Measurements from ENCODE around the gene DUSP16. TPM values are rescaled to one million over a fixed set of nuclear protein-coding genes. Genes with fewer than 3 reads are reported as not detected.

DUSP16 gene
- total RNA-seq, 1 experiment from 2014 or later = 51.9 TPM

- Mint-ChIP-seq H3K27ac (no peak overlapping the region), H3K27me3 (ENCODE audit: low read depth) (peaks cover 2% of the 10 kb centered on the region; the same call in 1 of the 2 replicates), H3K36me3 (peaks cover 3% of the 10 kb centered on the region), H3K4me1 (peaks cover 13% of the 10 kb centered on the region), H3K4me3 (no peak overlapping the region), H3K9me3 (peaks cover 6% of the 10 kb centered on the region)
- TF ChIP-seq ERG (CRISPR knock-in tag; IDR thresholded peaks at IDR 0.05) = no peak
- TF ChIP-seq, protein P1, sequence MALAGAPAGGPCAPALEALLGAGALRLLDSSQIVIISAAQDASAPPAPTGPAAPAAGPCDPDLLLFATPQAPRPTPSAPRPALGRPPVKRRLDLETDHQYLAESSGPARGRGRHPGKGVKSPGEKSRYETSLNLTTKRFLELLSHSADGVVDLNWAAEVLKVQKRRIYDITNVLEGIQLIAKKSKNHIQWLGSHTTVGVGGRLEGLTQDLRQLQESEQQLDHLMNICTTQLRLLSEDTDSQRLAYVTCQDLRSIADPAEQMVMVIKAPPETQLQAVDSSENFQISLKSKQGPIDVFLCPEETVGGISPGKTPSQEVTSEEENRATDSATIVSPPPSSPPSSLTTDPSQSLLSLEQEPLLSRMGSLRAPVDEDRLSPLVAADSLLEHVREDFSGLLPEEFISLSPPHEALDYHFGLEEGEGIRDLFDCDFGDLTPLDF (CRISPR knock-in tag; IDR thresholded peaks at IDR 0.05) = no peak
- CTCF ChIA-PET = interaction anchor here (1.4 kb wide), 1 partner anchor 226 kb away, joined by 3 read pairs; no protein-coding TSS in a partner anchor
- ATAC-seq = no peak
- DNase-seq (ENCODE audit: low spot score) = no peak
- POLR2A ChIA-PET = no interaction called here
Measured at GRCh38 chr12:12428961-12429657, 133.6 kb downstream of the DUSP16 start.

DNA sequence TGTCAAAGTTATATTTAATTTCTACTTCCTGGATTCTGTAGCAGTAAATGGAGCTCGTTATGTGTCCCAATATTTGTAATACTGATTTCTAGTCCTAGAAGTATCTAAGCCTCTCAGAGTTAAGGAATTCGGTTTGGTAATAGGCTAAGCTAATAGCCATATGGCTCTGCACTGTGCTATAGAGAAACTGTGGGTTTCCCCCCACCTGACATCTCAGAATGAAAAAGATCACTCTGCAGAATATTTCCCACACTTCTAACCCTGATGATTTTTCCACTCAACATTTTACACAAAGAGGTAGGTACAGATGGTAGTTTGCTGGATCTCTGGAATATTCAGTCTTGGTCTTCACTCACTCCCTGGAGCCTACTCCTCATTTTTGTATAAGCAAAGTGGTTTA lies 134.6 kb downstream of the DUSP16 start:
- peaks cover 13% of the 10 kb centered on the region for H3K4me1 Mint-ChIP-seq
- TF ChIP-seq ETV6 (CRISPR knock-in tag; IDR thresholded peaks at IDR 0.05) (no peak), NR2C2 (CRISPR knock-in tag; IDR thresholded peaks at IDR 0.05) (no peak), ZNF396 (CRISPR knock-in tag; IDR thresholded peaks at IDR 0.05; ENCODE audit: borderline replicate concordance) (no peak), NR3C1 (CRISPR knock-in tag; conservative IDR thresholded peaks at IDR 0.05; ENCODE audit: low read depth) (no peak), CTCF (IDR thresholded peaks at IDR 0.05) (no peak), ZNF121 (CRISPR knock-in tag; IDR thresholded peaks at IDR 0.05) (no peak), ELF4 (CRISPR knock-in tag; IDR thresholded peaks at IDR 0.05; ENCODE audit: low read depth) (no peak), RORB (CRISPR knock-in tag; IDR thresholded peaks at IDR 0.05) (no peak), HMGA2 (CRISPR knock-in tag; IDR thresholded peaks at IDR 0.05) (no peak), ATF3 (CRISPR knock-in tag; conservative IDR thresholded peaks at IDR 0.05) (no peak), GRHL2 (CRISPR knock-in tag; IDR thresholded peaks at IDR 0.05; ENCODE audit: insufficient replicate concordance, severe bottlenecking) (no peak), JUN (CRISPR knock-in tag; IDR thresholded peaks at IDR 0.05) (no peak), ZMAT4 (CRISPR knock-in tag; IDR thresholded peaks at IDR 0.05) (no peak), TEAD1 (CRISPR knock-in tag; IDR thresholded peaks at IDR 0.05) (no peak)
- TF ChIP-seq, protein P2, sequence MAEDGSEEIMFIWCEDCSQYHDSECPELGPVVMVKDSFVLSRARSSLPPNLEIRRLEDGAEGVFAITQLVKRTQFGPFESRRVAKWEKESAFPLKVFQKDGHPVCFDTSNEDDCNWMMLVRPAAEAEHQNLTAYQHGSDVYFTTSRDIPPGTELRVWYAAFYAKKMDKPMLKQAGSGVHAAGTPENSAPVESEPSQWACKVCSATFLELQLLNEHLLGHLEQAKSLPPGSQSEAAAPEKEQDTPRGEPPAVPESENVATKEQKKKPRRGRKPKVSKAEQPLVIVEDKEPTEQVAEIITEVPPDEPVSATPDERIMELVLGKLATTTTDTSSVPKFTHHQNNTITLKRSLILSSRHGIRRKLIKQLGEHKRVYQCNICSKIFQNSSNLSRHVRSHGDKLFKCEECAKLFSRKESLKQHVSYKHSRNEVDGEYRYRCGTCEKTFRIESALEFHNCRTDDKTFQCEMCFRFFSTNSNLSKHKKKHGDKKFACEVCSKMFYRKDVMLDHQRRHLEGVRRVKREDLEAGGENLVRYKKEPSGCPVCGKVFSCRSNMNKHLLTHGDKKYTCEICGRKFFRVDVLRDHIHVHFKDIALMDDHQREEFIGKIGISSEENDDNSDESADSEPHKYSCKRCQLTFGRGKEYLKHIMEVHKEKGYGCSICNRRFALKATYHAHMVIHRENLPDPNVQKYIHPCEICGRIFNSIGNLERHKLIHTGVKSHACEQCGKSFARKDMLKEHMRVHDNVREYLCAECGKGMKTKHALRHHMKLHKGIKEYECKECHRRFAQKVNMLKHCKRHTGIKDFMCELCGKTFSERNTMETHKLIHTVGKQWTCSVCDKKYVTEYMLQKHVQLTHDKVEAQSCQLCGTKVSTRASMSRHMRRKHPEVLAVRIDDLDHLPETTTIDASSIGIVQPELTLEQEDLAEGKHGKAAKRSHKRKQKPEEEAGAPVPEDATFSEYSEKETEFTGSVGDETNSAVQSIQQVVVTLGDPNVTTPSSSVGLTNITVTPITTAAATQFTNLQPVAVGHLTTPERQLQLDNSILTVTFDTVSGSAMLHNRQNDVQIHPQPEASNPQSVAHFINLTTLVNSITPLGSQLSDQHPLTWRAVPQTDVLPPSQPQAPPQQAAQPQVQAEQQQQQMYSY (CRISPR knock-in tag; IDR thresholded peaks at IDR 0.05) = no peak
- TF ChIP-seq, protein P3, sequence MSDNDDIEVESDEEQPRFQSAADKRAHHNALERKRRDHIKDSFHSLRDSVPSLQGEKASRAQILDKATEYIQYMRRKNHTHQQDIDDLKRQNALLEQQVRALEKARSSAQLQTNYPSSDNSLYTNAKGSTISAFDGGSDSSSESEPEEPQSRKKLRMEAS (CRISPR knock-in tag; IDR thresholded peaks at IDR 0.05) = no peak
- TF ChIP-seq, protein P4, sequence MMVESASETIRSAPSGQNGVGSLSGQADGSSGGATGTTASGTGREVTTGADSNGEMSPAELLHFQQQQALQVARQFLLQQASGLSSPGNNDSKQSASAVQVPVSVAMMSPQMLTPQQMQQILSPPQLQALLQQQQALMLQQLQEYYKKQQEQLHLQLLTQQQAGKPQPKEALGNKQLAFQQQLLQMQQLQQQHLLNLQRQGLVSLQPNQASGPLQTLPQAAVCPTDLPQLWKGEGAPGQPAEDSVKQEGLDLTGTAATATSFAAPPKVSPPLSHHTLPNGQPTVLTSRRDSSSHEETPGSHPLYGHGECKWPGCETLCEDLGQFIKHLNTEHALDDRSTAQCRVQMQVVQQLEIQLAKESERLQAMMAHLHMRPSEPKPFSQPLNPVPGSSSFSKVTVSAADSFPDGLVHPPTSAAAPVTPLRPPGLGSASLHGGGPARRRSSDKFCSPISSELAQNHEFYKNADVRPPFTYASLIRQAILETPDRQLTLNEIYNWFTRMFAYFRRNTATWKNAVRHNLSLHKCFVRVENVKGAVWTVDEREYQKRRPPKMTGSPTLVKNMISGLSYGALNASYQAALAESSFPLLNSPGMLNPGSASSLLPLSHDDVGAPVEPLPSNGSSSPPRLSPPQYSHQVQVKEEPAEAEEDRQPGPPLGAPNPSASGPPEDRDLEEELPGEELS (CRISPR knock-in tag; IDR thresholded peaks at IDR 0.05) = no peak
- TF ChIP-seq, protein P5, sequence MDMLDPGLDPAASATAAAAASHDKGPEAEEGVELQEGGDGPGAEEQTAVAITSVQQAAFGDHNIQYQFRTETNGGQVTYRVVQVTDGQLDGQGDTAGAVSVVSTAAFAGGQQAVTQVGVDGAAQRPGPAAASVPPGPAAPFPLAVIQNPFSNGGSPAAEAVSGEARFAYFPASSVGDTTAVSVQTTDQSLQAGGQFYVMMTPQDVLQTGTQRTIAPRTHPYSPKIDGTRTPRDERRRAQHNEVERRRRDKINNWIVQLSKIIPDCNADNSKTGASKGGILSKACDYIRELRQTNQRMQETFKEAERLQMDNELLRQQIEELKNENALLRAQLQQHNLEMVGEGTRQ (CRISPR knock-in tag; IDR thresholded peaks at IDR 0.05) = no peak
- ChIA-PET POLR2A (no interaction called here), CTCF (interaction anchor here (1.4 kb wide), 1 partner anchor 227 kb away, joined by 3 read pairs; no protein-coding TSS in a partner anchor)
- ATAC-seq (no peak), DNase-seq (ENCODE audit: low spot score) (no peak)
- no peak overlapping the region for H3K4me3 Mint-ChIP-seq
- peaks cover 13% of the 10 kb centered on the region for H3K36me3 Mint-ChIP-seq
- H3K27me3 Mint-ChIP-seq (ENCODE audit: low read depth) = peaks cover 4% of the 10 kb centered on the region; the same call in 1 of the 2 replicates
- peaks cover 10% of the 10 kb centered on the region for H3K9me3 Mint-ChIP-seq
- no peak overlapping the region for H3K27ac Mint-ChIP-seq

All from WTC11 (cell line).